Endothelial cell of umbilical vein (primary cell): Measurements from ENCODE around the gene MARCHF11.

Experiments
- CTCF ChIP-seq, 2 donors: IDR thresholded peaks; 1 replicate in 1 of 2; 2 replicates in 1 of 2; pipeline ENCODE4 v1.5.1; 2011; ENCODE audit warnings: low read length in 2 of 2, mild to moderate bottlenecking in 2 of 2, moderate library complexity in 2 of 2, control low read depth in 1 of 2, inconsistent platforms in 1 of 2, low read depth in 1 of 2; ENCODE audit not compliant: insufficient read depth in 1 of 2; ENCODE audit errors: extremely low read depth in 1 of 2
- EZH2 ChIP-seq: IDR thresholded peaks from 2 replicates; pipeline ENCODE4 v1.6.1; 2012; ENCODE audit warnings: borderline replicate concordance, low read depth, mild to moderate bottlenecking, moderate library complexity, low read length, inconsistent platforms; ENCODE audit not compliant: severe bottlenecking
- FOS ChIP-seq: IDR thresholded peaks from 2 replicates; pipeline ENCODE4 v1.6.1; 2011; ENCODE audit warnings: mild to moderate bottlenecking, low read length, moderate library complexity, borderline replicate concordance; ENCODE audit not compliant: insufficient read depth
- GATA2 ChIP-seq: IDR thresholded peaks from 2 replicates; pipeline ENCODE4 v1.7.0; 2011; ENCODE audit warnings: low read depth, mild to moderate bottlenecking, moderate library complexity, mixed read lengths, low read length; ENCODE audit not compliant: insufficient read length, insufficient read depth
- JUN ChIP-seq: IDR thresholded peaks from 2 replicates; pipeline ENCODE4 v1.6.1; 2011; ENCODE audit warnings: borderline replicate concordance, low read depth; ENCODE audit not compliant: insufficient read length, insufficient read depth
- MAX ChIP-seq: IDR thresholded peaks from 2 replicates; pipeline ENCODE4 v1.6.1; 2011; ENCODE audit not compliant: insufficient read depth, insufficient read length
- MYC ChIP-seq: IDR thresholded peaks from one replicate; pipeline ENCODE4 v1.6.1; 2011; ENCODE audit warnings: mild to moderate bottlenecking, low read depth, low read length
- POLR2A ChIP-seq: IDR thresholded peaks from 2 replicates; pipeline ENCODE4 v1.6.1; 2012; ENCODE audit warnings: low read depth, mild to moderate bottlenecking, control low read depth, low read length
- POLR2AphosphoS5 ChIP-seq: IDR thresholded peaks from 2 replicates; pipeline ENCODE4 v1.6.1; 2012; ENCODE audit warnings: low read depth, mild to moderate bottlenecking, control low read depth, low read length, moderate library complexity; ENCODE audit not compliant: insufficient read depth

- TF ChIP-seq EZH2 (no peak), CTCF (IDR thresholded peaks at IDR 0.05; ENCODE audit: extremely low read depth in 1 of 2, insufficient read depth in 1 of 2, low read depth in 1 of 2, low read length in 2 of 2) (no peak), POLR2AphosphoS5 (no peak), POLR2A (no peak), FOS (no peak), MYC (no peak), MAX (no peak), GATA2 (no peak), JUN (no peak)
Observed at GRCh38 chr5:16119790-16120189, 59.8 kb downstream of the MARCHF11 start.
